Mucosa of gallbladder (tissue), 1 donor: Measurements from ENCODE around the gene CMKLR1. TPM values are rescaled to one million over a fixed set of nuclear protein-coding genes. Genes with fewer than 3 reads are reported as not detected.

ENCODE experiments used
- DNase-seq: peaks from one replicate; pipeline ENCODE4 v3.0.0-alpha.2; 2020; ENCODE audit warnings: low spot score
- total RNA-seq: library from RNA; stranded (reverse); gene quantifications from one replicate; pipeline ENCODE4 v1.2.1, GENCODE V29; 2021
- donor health status: DM: no; HTN: no; CAD: no.

Gene CMKLR1
- total RNA-seq, 1 donor from 2014 or later = 8.4 TPM

- DNase-seq = no peak
These were observed 70.7 kb downstream of the CMKLR1 start for GRCh38 chr12:108268397-108268796.

- no peak for DNase-seq
These were observed 71.7 kb downstream of the CMKLR1 start for GRCh38 chr12:108267450-108267849.

GRCh38 chr12:108266131-108266530 lies 73.0 kb downstream of the CMKLR1 start:
- DNase-seq = no peak

- DNase-seq = no peak
These were observed 73.6 kb downstream of the CMKLR1 start for GRCh38 chr12:108265505-108265904.

- DNase-seq = no peak
These were observed 78.1 kb downstream of the CMKLR1 start for GRCh38 chr12:108260969-108261368.

- no peak for DNase-seq
These were observed 79.1 kb downstream of the CMKLR1 start for GRCh38 chr12:108260039-108260438.

GRCh38 chr12:108257610-108258106 lies 81.5 kb downstream of the CMKLR1 start:
- no peak for DNase-seq

- DNase-seq = no peak
These were observed 82.1 kb downstream of the CMKLR1 start for GRCh38 chr12:108257004-108257403.

- DNase-seq = no peak
These were observed 83.9 kb downstream of the CMKLR1 start for GRCh38 chr12:108255252-108255602.

GRCh38 chr12:108254517-108255251 lies 84.4 kb downstream of the CMKLR1 start:
- no peak for DNase-seq

- DNase-seq = no peak
These were observed 85.1 kb downstream of the CMKLR1 start for GRCh38 chr12:108254030-108254429.

GRCh38 chr12:108253540-108253939 lies 85.6 kb downstream of the CMKLR1 start:
- no peak for DNase-seq

- DNase-seq = no peak
These were observed 86.6 kb downstream of the CMKLR1 start for GRCh38 chr12:108252523-108252922.

- no peak for DNase-seq
These were observed 91.1 kb downstream of the CMKLR1 start for GRCh38 chr12:108248011-108248410.

- DNase-seq = no peak
These were observed 92.0 kb downstream of the CMKLR1 start for GRCh38 chr12:108247130-108247529.

GRCh38 chr12:108241986-108242703 lies 97.0 kb downstream of the CMKLR1 start:
- DNase-seq = no peak

GRCh38 chr12:108240928-108241327 lies 98.2 kb downstream of the CMKLR1 start:
- DNase-seq = no peak

GRCh38 chr12:108240027-108240785 lies 98.9 kb downstream of the CMKLR1 start:
- DNase-seq = no peak

GRCh38 chr12:108239378-108239777 lies 99.7 kb downstream of the CMKLR1 start:
- no peak for DNase-seq

GRCh38 chr12:108238474-108238873 lies 100.6 kb downstream of the CMKLR1 start:
- DNase-seq = no peak
